K562 (cell line): ENCODE results near the gene LITAF. TPM values are rescaled to one million over a fixed set of nuclear protein-coding genes. Genes with fewer than 3 reads are reported as not detected.
"Not testable (repeated sequence)": the region's sequence is repeated elsewhere in the genome, so short reads cannot be mapped to it uniquely, and the experiment has no call there.

Source experiments
- ATAC-seq: fragments of 200-7000 bp; cut with Tn5 transposase; 3 replicates; pipeline ENCODE4 v1.9.1; 2020; ENCODE audit warnings: moderate library complexity
- BruUV-seq: library from RNA; stranded (reverse); fragments of 400-500 nt; replicated peaks from 2 replicates; lab custom pipeline; 2021; lab: Mats Ljungman, UMichigan
- CTCF ChIA-PET: fragments of 300-600 bp; formaldehyde crosslinking; extraction: SDS; loops from one replicate; lab custom pipeline; 2021; ENCODE audit warnings: low intra/inter-chr PET ratio; lab: Yijun Ruan, JAX
- POLR2A ChIA-PET: fragments of 300-600, 350-650 bp; sonication (Branson Sonifier 250); formaldehyde crosslinking; extraction: SDS; loops from one replicate; lab custom pipeline; 2021; ENCODE audit warnings: antibody characterized with exemption, inconsistent platforms; lab: Yijun Ruan, JAX
- DNase-seq, 4 experiments: peaks; one replicate each; pipeline versions ENCODE4 v3.0.0 to v3.0.0-alpha.2; 2011 to 2018; ENCODE audit warnings: low spot score in 3 of 4, mixed read lengths in 3 of 4; ENCODE audit errors: extremely low read depth in 1 of 4
- FAIRE-seq: peaks from 2 replicates; lab custom pipeline; 2011; peaks lifted over from hg19 to GRCh38; lab: Jason Lieb, UNC
- H2AFZ ChIP-seq: 2 replicates; pipeline ENCODE4 v1.6.0; 2011; ENCODE audit warnings: low read depth, low read length, control low read depth, inconsistent platforms
- H3K27ac ChIP-seq: fragments of 200-600 bp; 3 replicates; pipeline ENCODE4 v1.8.0; 2011; ENCODE audit warnings: low read depth, mild to moderate bottlenecking, control low read depth, inconsistent platforms, low read length, moderate library complexity, mixed read lengths; ENCODE audit errors: extremely low read depth
- H3K27me3 ChIP-seq, 2 experiments: fragments of 300-600 bp in 1 of 2; 2 replicates in 1 of 2; 3 replicates in 1 of 2; pipeline versions ENCODE4 v1.6.0 to v1.8.0; 2011; ENCODE audit warnings: inconsistent platforms in 2 of 2, low read length in 2 of 2, mild to moderate bottlenecking in 1 of 2, mixed read lengths in 1 of 2, moderate library complexity in 1 of 2; ENCODE audit not compliant: control insufficient read depth in 2 of 2, insufficient read depth in 2 of 2
- H3K36me3 ChIP-seq: fragments of 300-600 bp; 3 replicates; pipeline ENCODE4 v1.8.0; 2011; ENCODE audit warnings: mild to moderate bottlenecking, low read length, inconsistent platforms; ENCODE audit not compliant: control insufficient read depth, insufficient read depth
- H3K4me1 ChIP-seq, 2 experiments: fragments of 200-600 bp in 1 of 2; replicated peaks in 1 of 2; 2 replicates in 1 of 2; 3 replicates in 1 of 2; pipeline versions ENCODE4 v1.5.1 to v1.8.0; 2011; ENCODE audit warnings: inconsistent platforms in 2 of 2, low read length in 2 of 2, mild to moderate bottlenecking in 1 of 2, mixed read lengths in 1 of 2, moderate library complexity in 1 of 2; ENCODE audit not compliant: control insufficient read depth in 2 of 2, insufficient read depth in 2 of 2
- H3K4me2 ChIP-seq: 2 replicates; pipeline ENCODE4 v1.6.1; 2011; ENCODE audit warnings: low read length, control low read depth, inconsistent platforms, mixed read lengths; ENCODE audit not compliant: insufficient read depth
- H3K4me3 ChIP-seq: fragments of 200-600 bp; sonication (generic), shearing (Covaris generic); 2 replicates; pipeline ENCODE4 v1.5.1; 2016; ENCODE audit warnings: control low read depth, inconsistent platforms
- H3K79me2 ChIP-seq: fragments of 200-600 bp; 3 replicates; pipeline ENCODE4 v1.8.0; 2011; ENCODE audit warnings: low read length, inconsistent platforms; ENCODE audit not compliant: control insufficient read depth, insufficient read depth
- H3K9ac ChIP-seq, 2 experiments: 2 replicates each; pipeline versions ENCODE4 v1.6.0 to v1.6.1; 2011; ENCODE audit warnings: low read depth in 2 of 2, low read length in 2 of 2, control low read depth in 1 of 2, inconsistent platforms in 1 of 2, mild to moderate bottlenecking in 1 of 2, mixed read lengths in 1 of 2; ENCODE audit not compliant: insufficient read depth in 1 of 2
- H3K9me1 ChIP-seq: one replicate; pipeline ENCODE4 v1.6.0; 2011; ENCODE audit warnings: inconsistent platforms, mild to moderate bottlenecking, low read length, moderate library complexity; ENCODE audit not compliant: control insufficient read depth, insufficient read depth
- H3K9me3 ChIP-seq: replicated peaks from 2 replicates; pipeline ENCODE4 v1.5.1; 2011; ENCODE audit warnings: low read depth, low read length, inconsistent platforms; ENCODE audit not compliant: control insufficient read depth, insufficient read depth
- H4K20me1 ChIP-seq: replicated peaks from 2 replicates; pipeline ENCODE4 v1.6.1; 2011; ENCODE audit warnings: low read length, inconsistent platforms, mixed read lengths; ENCODE audit not compliant: control insufficient read depth, insufficient read depth
- ADNP ChIP-seq: fragments of 200-800 bp; sonication (Bioruptor generic); IDR thresholded peaks from 2 replicates; pipeline ENCODE4 v1.6.1; 2016; ENCODE audit warnings: missing genetic modification characterization, missing compliant biosample characterization
- EGR1 ChIP-seq: fragments of 450-650 bp; conservative IDR thresholded peaks from 2 replicates; pipeline ENCODE4 v1.6.1; 2017; ENCODE audit warnings: mild to moderate bottlenecking
- MYNN ChIP-seq, 2 experiments: sonication (generic); formaldehyde crosslinking in 1 of 2; IDR thresholded peaks; 2 replicates each; pipeline versions ENCODE4 v1.5.0 to v1.6.1; 2016 to 2020; ENCODE audit warnings: antibody characterized with exemption in 1 of 2, missing genetic modification reagents in 1 of 2
- RBM25 ChIP-seq: fragments of 200-400 bp; formaldehyde crosslinking; IDR thresholded peaks from 2 replicates; pipeline ENCODE4 v1.6.1; 2018; ENCODE audit warnings: low read length, low read depth, moderate library complexity; ENCODE audit not compliant: severe bottlenecking
- WGBS: fragments of 100-300 bp; shearing (Covaris generic); methylation state at CpG from one replicate; pipeline ENCODE4 v1.1.6; 2016; ENCODE audit warnings: low coverage, mixed read lengths; ENCODE audit not compliant: insufficient coverage; ENCODE audit errors: missing lambda C conversion rate; 5-methylcytosine and 5-hydroxymethylcytosine counted together
- in situ Hi-C: fragments of 300-500 bp; cut with MboI; formaldehyde crosslinking; loops from 4 replicates; pipeline ENCODE4 v1.15.0; 2018; ENCODE audit warnings: inconsistent platforms, mixed read lengths
- intact Hi-C: fragments of 100-400 bp; cut with micrococcal nuclease; formaldehyde crosslinking; loops from 2 replicates; pipeline ENCODE4 v1.14.2; 2022
- polyA plus RNA-seq, 8 experiments: library from polyadenylated mRNA; depleted of rRNA in 4 of 8; stranded (reverse) in 5 of 8; unstranded in 3 of 8; fragments of >200 nt; fragmentation: Nextera tagmentation in 2 of 8; fragmentation: Illumina TruSeq in 1 of 8; extraction: Ambion mirVana in 2 of 8; extraction: Trizol in 1 of 8; gene quantifications; 2 replicates each; pipeline versions ENCODE4 v1.2.1 to v1.2.3, GENCODE V29; 2011 to 2014; ENCODE audit warnings: inconsistent platforms in 1 of 8, missing spikeins in 1 of 8
- total RNA-seq, 7 experiments: library from RNA; depleted of rRNA in 6 of 7; stranded (reverse); fragments of >200 nt in 6 of 7; fragmentation: Illumina TruSeq in 2 of 7; extraction: Trizol in 2 of 7; gene quantifications; 2 replicates each; pipeline versions ENCODE4 v1.2.1 to v1.2.3, GENCODE V29; 2011 to 2021; ENCODE audit warnings: low replicate concordance in 1 of 7

The LITAF gene
- total and polyA plus RNA-seq, 9 of the 15 experiments (the other 6 are each of a cell fraction or from before 2014, with no cell fraction given), result 4.1 to 17.8 (median 11.9) TPM

DNA sequence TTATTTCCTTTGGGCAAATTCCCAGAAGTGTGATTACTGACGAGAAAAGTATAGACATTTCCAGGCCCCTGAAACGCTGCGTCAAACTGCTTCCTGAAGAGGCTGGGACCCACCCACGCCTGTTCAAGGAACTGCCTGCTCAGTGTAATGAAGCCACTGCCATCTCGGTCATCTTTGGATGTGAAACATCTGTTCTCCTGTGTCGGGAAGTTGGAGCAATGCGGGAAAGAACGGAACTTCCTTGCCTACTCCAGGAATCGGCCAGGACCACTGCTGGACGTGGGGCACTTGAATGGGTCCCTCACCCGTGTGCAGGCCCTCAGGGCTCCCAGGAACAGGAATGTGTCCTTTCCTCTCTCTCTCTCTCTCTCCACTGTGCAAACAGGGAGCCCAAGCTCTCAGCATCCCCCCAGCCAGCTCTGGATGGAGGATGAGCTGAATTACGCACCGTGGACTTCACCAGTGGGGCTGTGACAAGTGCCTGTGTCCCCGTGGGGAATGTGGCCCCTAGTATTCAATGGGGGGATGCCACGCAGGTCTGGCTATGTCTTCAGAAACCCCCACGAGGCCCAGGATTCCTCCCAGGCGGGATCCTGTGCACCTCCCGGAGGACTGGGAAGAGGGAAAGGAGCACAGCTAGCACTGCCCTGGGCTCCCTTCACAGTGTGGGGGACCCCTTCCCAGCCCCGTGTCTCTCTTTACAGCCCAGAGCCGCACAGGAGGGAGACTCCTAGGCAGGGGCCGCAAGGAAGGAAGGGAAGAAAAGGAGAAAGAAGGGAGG is 18.3 kb upstream of the LITAF start:
- Histone ChIP-seq H3K36me3 (no peaks in the 10 kb centered on the region), H3K27me3 (peaks cover 0 to 18% of the 10 kb centered on the region in 2 experiments; a peak in 2 of 5 replicates), H3K4me1 (no peaks in the 10 kb centered on the region; a peak in 1 of 5 replicates), H3K27ac (no peak overlapping the region), H3K4me2 (no peak overlapping the region), H3K4me3 (no peak overlapping the region), H2AFZ (peak overlapping the region; percentile 18; the same call in 1 of the 2 replicates), H3K79me2 (no peaks in the 10 kb centered on the region), H3K9me3 (no peaks in the 10 kb centered on the region), H3K9me1 (no peaks in the 10 kb centered on the region), H3K9ac (no peak overlapping the region), H4K20me1 (no peaks in the 10 kb centered on the region)
- FAIRE-seq (no peak), ATAC-seq (no peak), DNase-seq (no peak)
- POLR2A ChIA-PET, result no interaction called here
- WGBS, result 33% methylated on average over 16 of the region's 21 CpGs
- no TSS peak for BruUV-seq
- in situ Hi-C loops, result no loop called here
- TF ChIP-seq MYNN (IDR thresholded peaks at IDR 0.05) (no peak), MYNN (CRISPR knock-in tag; IDR thresholded peaks at IDR 0.05) (no peak), EGR1 (peak; percentile 57; the same call in 1 of the 2 replicates)
- intact Hi-C loops, result no loop called here
- CTCF ChIA-PET, result no interaction called here

DNA sequence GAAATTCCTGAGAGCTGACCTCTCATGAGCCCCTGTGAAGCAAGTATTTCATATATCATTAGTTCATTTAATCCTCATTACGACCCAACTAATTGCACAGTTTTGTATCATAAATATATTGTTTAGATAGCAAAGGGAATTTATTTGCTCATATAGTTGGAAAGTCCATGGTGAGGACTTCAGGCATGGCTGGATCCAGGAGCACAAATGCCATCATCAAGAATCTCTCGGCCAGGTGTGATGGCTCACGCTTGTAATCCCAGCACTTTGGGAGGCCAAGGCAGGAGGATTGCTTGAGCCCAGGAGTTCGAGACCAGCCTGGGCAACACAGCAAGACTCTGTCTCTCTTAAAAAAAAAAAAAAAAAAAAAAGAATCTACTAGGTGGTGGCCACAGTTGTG is 17.6 kb upstream of the LITAF start:
- H3K4me2 ChIP-seq, CTCF ChIA-PET, H3K79me2 ChIP-seq, H3K4me3 ChIP-seq, in situ Hi-C loops, intact Hi-C loops, H3K4me1 ChIP-seq, H3K9me1 ChIP-seq, H2AFZ ChIP-seq, H3K36me3 ChIP-seq, DNase-seq, POLR2A ChIA-PET, H3K9me3 ChIP-seq, H4K20me1 ChIP-seq, FAIRE-seq, ATAC-seq, H3K27ac ChIP-seq, H3K9ac ChIP-seq, BruUV-seq: not testable (repeated sequence)
- peaks cover 0 to 18% of the 10 kb centered on the region in 2 experiments; a peak in 2 of 5 replicates for H3K27me3 ChIP-seq
- WGBS, result 74% methylated on average over 3 of the region's 4 CpGs
- peak; percentile 28 for TF ChIP-seq RBM25
- 0 out of 2 replicates have a peak, but pooled peaks have one; percentile 46 for TF ChIP-seq ADNP (tag)
